HG03571 (cell line): ENCODE results near the gene COMMD9.
A peak's percentile ranks its signal among the peaks of the same experiment; 100 is the strongest.
"Not testable (repeated sequence)": the region's sequence is repeated elsewhere in the genome, so short reads cannot be mapped to it uniquely, and the experiment has no call there.

ENCODE experiments used
- ATAC-seq: cut with Tn5 transposase; IDR thresholded peaks from one replicate; pipeline ENCODE4 v1.9.1; 2021; ENCODE audit not compliant: unreplicated experiment

The COMMD9 gene

DNA sequence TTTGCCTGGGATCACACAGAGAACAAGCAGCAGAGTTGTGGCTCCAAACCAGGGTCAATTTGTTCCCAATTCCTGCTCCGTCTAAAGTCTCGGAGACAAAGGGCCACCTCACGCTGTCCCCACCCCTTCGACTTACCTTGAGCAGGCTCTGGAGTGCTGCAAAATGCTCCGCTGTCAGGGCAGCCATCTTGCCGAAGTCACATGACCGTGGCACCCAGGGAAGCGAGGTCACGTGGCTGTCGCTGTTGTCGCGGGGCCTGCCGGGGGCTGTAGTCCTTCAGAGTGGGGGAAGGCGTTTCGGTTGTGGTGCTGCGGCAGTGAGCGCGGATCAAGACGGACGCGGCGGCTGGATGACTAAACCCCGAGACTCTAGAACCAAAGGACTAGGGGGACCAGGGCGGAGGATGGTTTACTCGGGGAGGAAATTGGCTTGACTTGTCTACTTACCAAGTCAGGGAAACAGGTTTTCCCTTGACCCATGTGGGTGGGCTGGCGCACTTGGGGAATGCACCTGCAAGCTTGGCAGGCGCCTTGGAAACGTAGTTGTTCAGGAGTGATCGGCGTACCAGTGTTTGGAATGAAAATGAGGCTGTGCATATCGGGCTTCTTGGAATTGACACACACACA is at the start of gene COMMD9:
COMMD9 (minus strand) TSS at position 199 of the 627 bp plus-strand sequence; CDS start at position 187, 12 bp downstream.
- peak; percentile 98 for ATAC-seq

GRCh38 chr11:36333897-36334296 is 44.7 kb upstream of the COMMD9 start:
- no peak for ATAC-seq

GRCh38 chr11:36333468-36333867 is 44.2 kb upstream of the COMMD9 start:
- ATAC-seq = no peak

DNA sequence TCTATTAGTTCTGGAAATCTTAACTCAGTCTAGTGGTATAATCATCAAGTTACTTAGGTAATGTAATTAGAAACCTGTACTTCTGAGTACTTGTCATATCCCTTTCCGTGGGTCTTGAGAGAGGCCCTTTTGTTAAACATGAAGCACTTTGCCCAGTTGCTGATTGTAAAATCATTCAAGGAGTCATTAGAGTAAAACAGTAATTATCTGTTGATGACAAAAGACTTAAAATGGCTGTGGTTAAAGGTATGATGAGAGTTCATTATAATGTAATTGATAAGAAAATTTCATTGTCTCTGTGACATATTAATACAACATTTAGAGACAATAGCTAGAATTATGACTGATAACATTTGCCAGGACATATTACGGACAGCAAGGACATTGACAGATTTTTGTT is 41.2 kb upstream of the COMMD9 start:
- no peak for ATAC-seq

DNA sequence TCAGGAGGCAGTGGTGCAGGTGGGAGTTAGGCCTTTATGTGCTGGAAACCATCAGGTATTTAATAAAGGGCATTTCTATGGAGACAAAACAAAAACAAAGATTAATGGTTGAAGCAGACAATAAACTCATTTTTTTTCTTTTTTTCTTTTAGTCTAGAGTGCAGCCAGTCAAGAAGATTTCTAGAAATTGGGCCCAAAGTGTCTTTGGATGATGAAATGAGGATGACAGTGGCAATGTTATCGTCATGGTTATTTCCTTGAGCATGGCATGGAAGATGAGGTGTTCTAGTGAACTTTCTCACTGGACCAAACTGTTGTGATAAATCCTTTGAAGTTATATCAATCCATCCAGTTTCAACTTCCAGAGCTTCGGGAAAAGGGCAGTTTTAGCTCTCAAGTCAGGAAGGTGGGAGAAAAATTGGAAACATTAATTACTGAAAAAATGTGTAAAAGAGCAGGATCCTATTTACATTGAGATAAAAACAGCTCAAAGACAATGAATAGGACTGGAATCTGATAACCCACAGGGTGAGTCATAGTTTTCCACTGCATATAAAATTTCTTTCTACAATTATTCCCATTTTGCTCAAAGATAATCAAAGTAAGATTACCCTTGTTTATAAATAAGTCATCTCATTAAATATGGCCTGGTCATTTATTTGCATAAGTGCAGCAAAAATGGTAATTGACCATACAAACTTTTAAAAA is 39.9 kb upstream of the COMMD9 start:
- no peak for ATAC-seq

DNA sequence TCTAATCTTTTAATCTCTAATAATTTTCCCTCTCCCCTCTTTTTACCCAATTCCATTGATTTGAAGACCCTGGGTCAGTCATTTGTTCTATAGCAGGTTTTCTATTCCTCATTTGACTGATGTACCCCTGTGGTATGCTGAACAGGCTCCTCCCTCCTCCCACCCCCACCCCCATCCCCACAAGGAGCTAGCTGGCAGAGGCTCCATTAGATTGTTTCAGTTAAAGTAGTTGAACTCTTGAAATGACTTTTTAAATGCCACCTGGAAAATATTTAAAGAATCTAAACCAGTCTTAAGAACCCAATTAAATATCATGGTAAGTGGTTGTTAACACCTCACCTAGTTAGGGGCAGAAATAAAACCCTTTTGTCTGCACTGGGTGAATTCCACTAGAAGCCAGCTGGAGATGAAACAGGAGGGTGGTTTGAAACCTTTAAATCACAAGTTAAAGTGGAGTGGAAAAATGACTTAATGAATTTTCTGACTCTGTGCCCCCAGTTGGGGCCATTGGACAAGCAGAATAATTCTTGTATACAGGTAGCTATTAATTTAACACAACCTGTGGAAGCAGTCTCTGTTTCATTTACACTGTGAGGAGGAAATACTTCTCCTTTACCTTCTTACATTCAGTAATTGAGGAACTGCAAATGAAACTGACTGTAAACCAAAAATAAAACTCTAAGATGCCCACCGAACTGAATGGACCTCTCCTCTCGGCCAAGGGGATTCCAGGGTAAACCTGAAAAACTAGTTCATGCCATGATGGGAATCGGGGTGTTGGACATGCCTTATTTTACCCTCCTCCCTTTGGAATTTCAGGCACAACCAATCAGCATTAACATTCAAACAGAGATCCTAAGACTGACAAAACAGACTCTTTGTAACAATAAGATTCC is 37.5 kb upstream of the COMMD9 start:
- no peak for ATAC-seq

DNA sequence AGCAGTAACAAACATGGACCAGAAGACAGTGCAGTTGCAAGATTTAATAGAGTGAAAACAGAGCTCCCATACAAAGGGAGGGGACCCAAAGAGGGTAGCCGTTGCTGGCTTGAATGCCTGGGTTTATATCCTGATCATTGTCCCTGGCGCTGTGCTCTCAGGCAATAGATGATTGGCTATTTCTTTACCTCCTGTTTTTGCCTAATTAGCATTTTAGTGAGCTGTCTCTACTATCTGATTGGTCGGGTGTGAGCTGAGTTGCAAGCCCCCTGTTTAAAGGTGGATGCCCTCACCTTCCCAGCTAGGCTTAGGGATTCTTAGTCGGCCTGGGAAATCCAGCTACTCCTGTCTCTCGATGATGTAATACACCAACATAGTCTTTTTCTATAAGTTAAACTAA is 36.2 kb upstream of the COMMD9 start:
- not testable (repeated sequence) for ATAC-seq

DNA sequence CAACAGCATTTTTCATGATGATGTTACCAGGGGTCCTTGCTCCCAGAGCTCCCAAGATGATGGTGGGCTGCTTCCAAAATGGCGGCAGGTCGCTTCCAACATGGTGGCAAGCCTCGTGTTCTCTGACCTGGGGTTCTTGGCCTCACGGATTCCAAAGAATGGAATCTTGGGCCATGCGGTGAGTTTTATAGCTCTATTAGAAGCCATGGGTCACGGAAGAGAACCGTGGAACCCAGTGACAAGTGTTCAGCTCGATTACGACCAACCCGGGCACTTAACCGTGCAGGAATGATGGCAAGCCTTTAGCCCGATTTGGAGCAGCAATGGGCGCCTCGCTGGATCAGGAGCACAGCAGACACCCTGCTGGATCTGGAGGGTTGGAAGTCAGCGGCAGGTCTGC is 35.7 kb upstream of the COMMD9 start:
- ATAC-seq = not testable (repeated sequence)

DNA sequence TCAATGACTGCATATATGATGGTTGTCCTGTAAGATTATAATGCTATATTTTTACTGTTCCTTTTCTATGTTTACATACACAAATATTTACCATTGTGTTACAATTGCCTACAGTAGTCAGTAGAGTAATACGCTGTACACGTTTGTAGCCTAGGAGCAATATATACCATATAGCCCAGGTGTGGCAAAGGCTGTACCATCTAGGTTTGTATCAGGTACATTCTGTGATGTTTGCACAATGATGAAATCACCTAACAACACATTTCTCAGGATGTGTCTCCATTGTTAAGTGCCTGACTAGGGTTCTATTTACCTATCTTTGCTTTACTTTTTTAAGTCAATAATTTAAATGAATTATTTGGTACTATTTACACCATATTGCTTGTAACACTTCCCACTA is 28.8 kb upstream of the COMMD9 start:
- ATAC-seq = no peak

DNA sequence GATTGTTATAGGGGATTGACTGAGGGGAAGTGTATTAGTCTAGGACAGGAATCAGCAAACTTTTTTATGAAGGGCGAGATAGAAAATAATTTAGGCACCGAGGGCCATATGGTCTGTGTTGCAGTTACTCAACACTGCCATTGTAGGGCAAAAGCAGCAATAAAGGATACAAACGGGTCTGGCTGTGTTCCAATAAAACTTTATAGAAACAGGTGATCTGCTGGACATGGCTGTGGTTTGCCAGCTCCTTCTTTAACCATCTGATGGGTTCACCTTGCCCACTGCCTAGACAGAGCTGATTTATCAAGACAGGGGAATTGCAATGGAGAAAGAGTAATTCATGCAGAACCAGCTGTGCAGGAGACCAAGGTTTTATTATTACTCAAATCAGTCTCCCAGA is 26.8 kb upstream of the COMMD9 start:
- no peak for ATAC-seq

GRCh38 chr11:36314434-36314767 is 25.2 kb upstream of the COMMD9 start:
- ATAC-seq = no peak

- ATAC-seq = peak; percentile 80
Measured at GRCh38 chr11:36313750-36314433, 24.7 kb upstream of the COMMD9 start.

DNA sequence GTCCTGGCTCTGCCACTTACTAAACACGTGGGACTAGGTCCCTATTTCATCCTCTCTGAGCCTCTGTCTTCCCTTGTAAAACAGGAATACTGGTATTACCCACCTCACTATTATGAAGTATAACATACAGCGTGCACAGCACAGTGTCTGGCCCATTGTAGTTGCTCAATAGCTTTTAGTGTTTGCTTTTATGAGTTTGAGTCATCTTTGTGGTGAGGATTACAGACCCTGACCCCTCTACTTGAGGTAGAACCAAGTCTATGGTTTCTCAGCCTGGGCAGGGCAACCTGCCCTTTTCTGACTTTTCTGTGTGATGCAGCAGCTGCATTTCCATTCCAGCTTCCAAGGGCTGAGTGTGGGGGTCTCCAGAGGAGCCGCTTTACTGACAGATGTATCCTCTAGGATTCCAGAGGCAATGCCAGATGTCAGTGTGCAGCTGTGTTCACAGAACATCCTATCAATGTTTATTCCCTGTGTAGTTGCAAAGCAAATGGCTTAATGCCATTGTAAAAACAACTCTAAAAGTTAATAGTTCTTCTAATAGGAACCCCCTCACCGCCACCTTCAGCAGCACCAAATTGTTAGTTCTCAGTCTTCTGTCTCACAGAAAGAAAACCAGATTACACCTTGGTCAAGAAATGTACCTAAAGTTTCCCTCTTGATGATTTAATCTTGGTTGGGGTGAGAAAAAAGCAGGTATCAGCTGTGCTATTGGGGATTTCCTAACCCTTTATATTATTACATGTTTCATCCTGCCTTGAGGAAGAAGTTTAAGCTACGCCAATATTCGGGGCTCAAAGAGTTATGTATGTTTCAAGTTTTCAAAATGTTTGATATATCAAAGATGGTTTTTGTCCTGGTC is 23.6 kb upstream of the COMMD9 start:
- ATAC-seq = no peak

DNA sequence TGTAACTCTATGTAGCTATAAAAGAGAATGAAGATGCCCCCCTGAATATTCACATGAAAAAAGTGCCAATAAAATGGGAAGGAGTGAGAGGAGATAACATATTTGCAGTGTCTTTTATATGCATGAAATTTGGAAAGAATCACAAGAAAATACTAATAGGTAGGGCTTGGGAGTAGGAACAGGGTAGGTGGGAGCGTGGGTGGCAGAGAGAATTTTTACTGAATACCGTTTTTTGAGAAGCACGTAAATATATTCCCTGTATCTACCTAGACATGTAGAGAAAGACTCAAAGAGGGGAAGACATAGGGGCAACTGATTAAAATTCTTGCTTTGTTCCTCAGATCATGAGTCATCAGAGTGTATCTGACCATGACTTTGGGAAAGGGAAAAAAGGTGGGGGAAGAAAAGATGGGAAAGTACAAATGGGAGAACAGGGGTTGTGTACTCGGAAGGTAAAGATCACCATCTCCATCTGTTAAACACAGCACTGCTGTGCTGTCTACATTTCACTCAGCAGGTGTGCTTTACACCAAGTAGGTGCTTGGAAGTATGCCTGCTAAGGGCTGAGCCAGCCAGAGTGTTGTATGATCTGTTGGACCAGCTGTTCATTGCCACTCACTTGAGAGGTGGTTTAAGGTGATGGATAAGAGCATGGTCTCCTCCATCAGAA is 22.8 kb upstream of the COMMD9 start:
- ATAC-seq = no peak

GRCh38 chr11:36309779-36310178 is 20.6 kb upstream of the COMMD9 start:
- ATAC-seq = no peak

DNA sequence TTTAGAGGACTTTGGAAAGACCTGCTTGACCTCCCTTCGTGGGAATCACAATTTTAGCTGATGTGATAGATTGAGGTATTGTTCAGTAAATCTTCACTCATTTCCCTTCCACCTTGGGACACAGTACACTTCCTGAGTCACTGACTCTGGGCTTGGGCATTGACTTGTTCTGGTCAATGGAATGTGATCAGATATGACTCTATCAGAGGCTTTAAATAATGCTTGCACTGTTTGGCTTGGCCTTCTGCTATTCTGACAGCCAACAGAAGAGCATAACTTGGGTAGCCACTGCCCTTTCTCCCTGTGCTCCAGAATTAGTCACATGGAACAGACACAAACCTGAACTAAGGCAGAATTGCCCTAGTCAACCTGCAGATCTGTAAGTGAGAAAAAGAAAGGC is 19.4 kb upstream of the COMMD9 start:
- ATAC-seq = no peak

GRCh38 chr11:36306888-36307287 is 17.7 kb upstream of the COMMD9 start:
- no peak for ATAC-seq

DNA sequence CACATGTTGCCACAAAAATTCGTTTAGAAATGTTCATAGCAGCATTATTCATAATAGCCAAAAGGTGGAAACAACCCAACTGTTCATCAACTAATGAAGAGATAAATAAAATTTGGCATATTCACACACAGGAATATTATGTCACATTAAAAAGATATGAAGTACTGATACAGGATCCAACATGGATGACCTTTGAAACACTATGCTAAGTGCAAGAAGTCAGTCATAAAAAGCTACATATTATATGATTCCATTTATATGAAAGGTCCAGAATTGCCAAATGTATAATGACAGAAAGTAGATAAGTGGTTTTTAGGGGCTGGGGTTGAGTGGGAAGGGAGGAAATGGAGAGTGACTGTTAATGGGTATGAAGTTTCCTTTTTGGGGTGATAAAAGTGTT is 15.8 kb upstream of the COMMD9 start:
- ATAC-seq = no peak

- no peak for ATAC-seq
Measured at GRCh38 chr11:36304351-36304750, 15.1 kb upstream of the COMMD9 start.

DNA sequence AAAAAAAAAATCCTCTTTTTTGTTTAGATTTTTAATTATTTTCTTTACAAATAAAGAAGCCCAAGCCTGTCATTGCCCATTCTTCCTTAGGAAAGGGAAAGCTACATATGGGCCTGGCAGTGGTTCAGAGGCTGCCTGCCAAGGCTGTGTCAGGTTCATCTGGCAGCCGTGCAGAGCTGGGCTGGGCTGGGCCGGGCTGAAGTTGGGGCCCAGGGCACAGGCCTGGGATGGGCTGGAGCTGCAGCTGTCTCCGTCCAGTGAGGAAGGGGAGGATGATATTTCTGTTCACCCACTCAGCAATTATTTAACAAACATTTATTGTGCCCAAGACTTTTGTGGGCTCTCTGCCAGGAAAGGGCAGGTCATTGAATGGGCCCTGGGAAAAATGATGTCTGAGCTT is 11.4 kb upstream of the COMMD9 start:
- ATAC-seq = no peak
